Measurements from ENCODE around the gene PUDP.

DNA sequence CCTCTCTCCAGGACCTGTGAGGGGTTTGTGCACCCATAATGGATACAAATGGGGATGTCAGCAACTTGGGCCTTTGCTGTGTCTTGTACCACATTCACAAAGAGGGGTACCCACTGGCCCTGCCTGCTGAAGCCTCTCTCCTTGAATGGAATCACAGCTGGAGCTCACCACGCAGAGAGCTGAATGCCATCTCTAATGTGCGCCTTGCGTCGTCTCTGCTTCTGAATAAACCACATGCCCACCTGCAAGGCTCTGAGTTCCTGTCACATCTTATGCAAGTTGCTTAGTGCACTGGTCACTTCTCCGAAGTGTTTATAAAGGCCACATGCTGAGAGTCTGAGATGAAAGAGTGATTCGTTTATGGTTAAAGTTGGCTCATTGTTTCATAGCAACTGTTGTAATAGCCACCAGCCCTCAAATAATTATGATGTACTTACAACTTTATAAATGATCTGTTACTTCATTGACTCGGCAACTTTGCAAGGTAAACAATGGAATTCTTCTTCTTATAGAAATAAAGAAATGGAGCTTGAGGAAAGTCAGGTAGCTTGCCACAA is 6.2 kb upstream of the PUDP start:
- TF ChIP-seq, protein P1, sequence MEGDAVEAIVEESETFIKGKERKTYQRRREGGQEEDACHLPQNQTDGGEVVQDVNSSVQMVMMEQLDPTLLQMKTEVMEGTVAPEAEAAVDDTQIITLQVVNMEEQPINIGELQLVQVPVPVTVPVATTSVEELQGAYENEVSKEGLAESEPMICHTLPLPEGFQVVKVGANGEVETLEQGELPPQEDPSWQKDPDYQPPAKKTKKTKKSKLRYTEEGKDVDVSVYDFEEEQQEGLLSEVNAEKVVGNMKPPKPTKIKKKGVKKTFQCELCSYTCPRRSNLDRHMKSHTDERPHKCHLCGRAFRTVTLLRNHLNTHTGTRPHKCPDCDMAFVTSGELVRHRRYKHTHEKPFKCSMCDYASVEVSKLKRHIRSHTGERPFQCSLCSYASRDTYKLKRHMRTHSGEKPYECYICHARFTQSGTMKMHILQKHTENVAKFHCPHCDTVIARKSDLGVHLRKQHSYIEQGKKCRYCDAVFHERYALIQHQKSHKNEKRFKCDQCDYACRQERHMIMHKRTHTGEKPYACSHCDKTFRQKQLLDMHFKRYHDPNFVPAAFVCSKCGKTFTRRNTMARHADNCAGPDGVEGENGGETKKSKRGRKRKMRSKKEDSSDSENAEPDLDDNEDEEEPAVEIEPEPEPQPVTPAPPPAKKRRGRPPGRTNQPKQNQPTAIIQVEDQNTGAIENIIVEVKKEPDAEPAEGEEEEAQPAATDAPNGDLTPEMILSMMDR (IDR thresholded peaks at IDR 0.05): no peak
- TF ChIP-seq POLR2A (IDR thresholded peaks at IDR 0.05): no peak

Measured in body of pancreas (tissue), 4 donors.